SK-N-SH (cell line): ENCODE results near the gene RCOR1. TPM values are rescaled to one million over a fixed set of nuclear protein-coding genes. Genes with fewer than 3 reads are reported as not detected.
A peak's percentile ranks its signal among the peaks of the same experiment; 100 is the strongest.

Experiments
- CTCF ChIA-PET: fragments of 300-600, 350-600 bp; formaldehyde crosslinking; extraction: SDS; loops from one replicate; lab custom pipeline; 2021; lab: Yijun Ruan, JAX
- POLR2A ChIA-PET: fragments of 350-600 bp; sonication (Branson Sonifier 250); formaldehyde crosslinking; extraction: SDS; loops from one replicate; lab custom pipeline; 2020; ENCODE audit warnings: antibody characterized with exemption, inconsistent platforms; lab: Yijun Ruan, JAX
- DNase-seq: peaks from one replicate; pipeline ENCODE4 v3.0.0; 2012
- H2AFZ ChIP-seq: fragments of 200-600 bp; sonication (generic); 2 replicates; pipeline ENCODE4 v1.8.1; 2016; ENCODE audit warnings: antibody characterized with exemption, mild to moderate bottlenecking, low read depth
- H3F3A ChIP-seq: fragments of 200-600 bp; sonication (generic); replicated peaks from 2 replicates; pipeline ENCODE3; 2016; ENCODE audit warnings: antibody characterized with exemption, mild to moderate bottlenecking; ENCODE audit not compliant: insufficient read depth
- H3K27ac ChIP-seq, 2 experiments: fragments of 200-500 bp in 1 of 2; fragments of 200-600 bp in 1 of 2; sonication (Bioruptor generic) in 1 of 2; sonication (generic), shearing (Covaris generic) in 1 of 2; 2 replicates each; pipeline versions ENCODE4 v1.5.1 to v1.6.1; 2014 to 2016; ENCODE audit warnings: low read depth in 2 of 2, inconsistent platforms in 1 of 2, low read length in 1 of 2, mild to moderate bottlenecking in 1 of 2, mixed read lengths in 1 of 2
- H3K27me3 ChIP-seq: fragments of 200-600 bp; sonication (generic), shearing (Covaris generic); 2 replicates; pipeline ENCODE4 v1.6.1; 2016; ENCODE audit warnings: mixed run types; ENCODE audit not compliant: insufficient read depth
- H3K36me3 ChIP-seq, 2 experiments: fragments of 200-500 bp in 1 of 2; fragments of 200-600 bp in 1 of 2; sonication (Bioruptor generic) in 1 of 2; sonication (generic) in 1 of 2; replicated peaks in 1 of 2; 2 replicates each; pipeline versions ENCODE3 to v1.5.1; 2014 to 2016; ENCODE audit warnings: low read length in 1 of 2, mild to moderate bottlenecking in 1 of 2; ENCODE audit not compliant: insufficient read depth in 2 of 2, control insufficient read depth in 1 of 2
- H3K4me1 ChIP-seq, 2 experiments: fragments of 200-500 bp in 1 of 2; fragments of 200-600 bp in 1 of 2; sonication (Bioruptor generic) in 1 of 2; sonication (generic), shearing (Covaris generic) in 1 of 2; 2 replicates each; pipeline versions ENCODE4 v1.5.1 to v1.6.1; 2014 to 2016; ENCODE audit warnings: low read depth in 1 of 2, low read length in 1 of 2, mixed run types in 1 of 2; ENCODE audit not compliant: insufficient read depth in 2 of 2, control insufficient read depth in 1 of 2
- H3K4me2 ChIP-seq: fragments of 200-600 bp; sonication (generic), shearing (Covaris generic); 2 replicates; pipeline ENCODE4 v1.6.1; 2017; ENCODE audit warnings: mixed run types
- H3K4me3 ChIP-seq, 2 experiments: fragments of 200-500 bp in 1 of 2; fragments of 200-600 bp in 1 of 2; sonication (Bioruptor generic) in 1 of 2; sonication (generic), shearing (Covaris generic) in 1 of 2; 2 replicates each; pipeline versions ENCODE4 v1.5.1 to v1.8.1; 2014 to 2016; ENCODE audit warnings: low read depth in 2 of 2, inconsistent platforms in 1 of 2, low read length in 1 of 2, mild to moderate bottlenecking in 1 of 2, mixed read lengths in 1 of 2, moderate library complexity in 1 of 2
- H3K79me2 ChIP-seq: fragments of 200-600 bp; sonication (generic); 2 replicates; pipeline ENCODE4 v1.8.1; 2017; ENCODE audit warnings: mild to moderate bottlenecking; ENCODE audit not compliant: insufficient read depth
- H3K9ac ChIP-seq: fragments of 200-600 bp; sonication (generic); 2 replicates; pipeline ENCODE4 v1.6.1; 2017; ENCODE audit warnings: mixed run types
- H3K9me2 ChIP-seq: fragments of 200-600 bp; sonication (generic); 2 replicates; pipeline ENCODE4 v1.6.1; 2017; ENCODE audit warnings: mixed run types
- H3K9me3 ChIP-seq: fragments of 200-600 bp; sonication (generic); 2 replicates; pipeline ENCODE4 v1.6.1; 2017; ENCODE audit warnings: mixed run types, mild to moderate bottlenecking, moderate library complexity
- H4K20me1 ChIP-seq: fragments of 200-600 bp; sonication (generic); 2 replicates; pipeline ENCODE4 v1.6.1; 2017; ENCODE audit warnings: mild to moderate bottlenecking, mixed run types; ENCODE audit not compliant: insufficient read depth
- EZH2phosphoT487 ChIP-seq: fragments of 200-600 bp; sonication (generic); IDR thresholded peaks from 2 replicates; pipeline ENCODE4 v1.6.1; 2017; ENCODE audit warnings: low read depth, mixed run types, mild to moderate bottlenecking, antibody characterized with exemption, moderate library complexity, borderline replicate concordance
- FOSL2 ChIP-seq: IDR thresholded peaks from 2 replicates; pipeline ENCODE4 v1.4.0; 2012; ENCODE audit warnings: low read depth, mild to moderate bottlenecking, moderate library complexity, borderline replicate concordance
- FOXJ3 ChIP-seq: sonication (generic); formaldehyde crosslinking; IDR thresholded peaks from 2 replicates; pipeline ENCODE4 v1.5.1; 2020; ENCODE audit warnings: mild to moderate bottlenecking, missing genetic modification reagents
- GABPA ChIP-seq: IDR thresholded peaks from 2 replicates; pipeline ENCODE4 v1.4.0; 2012; ENCODE audit warnings: low read depth, mild to moderate bottlenecking
- JUND ChIP-seq: IDR thresholded peaks from 2 replicates; pipeline ENCODE4 v1.4.0; 2012
- MAX ChIP-seq: IDR thresholded peaks from 2 replicates; pipeline ENCODE4 v1.4.0; 2012; ENCODE audit warnings: low read depth
- POLR2AphosphoS5 ChIP-seq: IDR thresholded peaks from 2 replicates; pipeline ENCODE4 v1.6.1; 2012; ENCODE audit warnings: low read depth, low read length
- RAD21 ChIP-seq: IDR thresholded peaks from 2 replicates; pipeline ENCODE4 v1.6.1; 2012; ENCODE audit warnings: mild to moderate bottlenecking, low read length
- SMC3 ChIP-seq: IDR thresholded peaks from 2 replicates; pipeline ENCODE4 v1.6.1; 2012; ENCODE audit warnings: low read depth, low read length, improper control_type of control experiment
- TEAD4 ChIP-seq: IDR thresholded peaks from 2 replicates; pipeline ENCODE4 v1.4.0; 2012; ENCODE audit warnings: mild to moderate bottlenecking, borderline replicate concordance; ENCODE audit not compliant: insufficient read depth
- USF2 ChIP-seq: fragments of 150-350 bp; IDR thresholded peaks from 2 replicates; pipeline ENCODE4 v1.6.1; 2017; ENCODE audit warnings: antibody characterized with exemption, low read length, low read depth, borderline replicate concordance
- YY1 ChIP-seq: IDR thresholded peaks from 2 replicates; pipeline ENCODE4 v1.4.0; 2012; ENCODE audit warnings: low read depth, mild to moderate bottlenecking
- WGBS: methylation state at CpG from one replicate; pipeline ENCODE4 v1.1.6; 2017; ENCODE audit warnings: low lambda C conversion rate; 5-methylcytosine and 5-hydroxymethylcytosine counted together
- polyA plus RNA-seq, 3 experiments: library from polyadenylated mRNA; depleted of rRNA; stranded (reverse); fragments of >200 nt; gene quantifications; 2 replicates each; pipeline ENCODE4 v1.2.3, GENCODE V29; 2012

The RCOR1 gene
- polyA plus RNA-seq, 1 of the 3 experiments (the other 2 are of a cell fraction), result 8.5 TPM

- no peak for TF ChIP-seq MAX
- no peak for TF ChIP-seq YY1
- TF ChIP-seq EZH2phosphoT487, result no peak
- TF ChIP-seq USF2, result no peak
- TF ChIP-seq FOSL2, result no peak
- TF ChIP-seq FOXJ3 (CRISPR knock-in tag), result no peak
- no peak for TF ChIP-seq JUND
- TF ChIP-seq, all 33 proteins: peak for 0
Measured at GRCh38 chr14:102708494-102708893, 116.0 kb downstream of the RCOR1 start (continued).

- no peaks in the 10 kb centered on the region for H4K20me1 ChIP-seq
- H3K36me3 ChIP-seq, result peaks cover 22 to 29% of the 10 kb centered on the region in 2 experiments
- CTCF ChIA-PET, result interaction anchor here (0.6 to 2.3 kb wide), 5 partner anchors 10 to 394 kb away, joined by 3 to 17 read pairs (median 3); no protein-coding TSS in a partner anchor
Measured at GRCh38 chr14:102711207-102711606, 118.8 kb downstream of the RCOR1 start.

GRCh38 chr14:102711946-102712345 lies 119.5 kb downstream of the RCOR1 start:
- Histone ChIP-seq H3K79me2 (no peaks in the 10 kb centered on the region), H4K20me1 (no peaks in the 10 kb centered on the region)
- CTCF ChIA-PET, result interaction anchor here (0.6 to 2.3 kb wide), 7 partner anchors 9 to 393 kb away, joined by 3 to 17 read pairs (median 3); no protein-coding TSS in a partner anchor

More at GRCh38 chr14:102711207-102711606, 118.8 kb downstream of the RCOR1 start:
- H2AFZ ChIP-seq, result no peak overlapping the region
- H3K27me3 ChIP-seq, result no peaks in the 10 kb centered on the region
- POLR2A ChIA-PET, result no interaction called here
- peaks cover 19% of the 10 kb centered on the region for H3F3A ChIP-seq
- H3K4me2 ChIP-seq, result no peak overlapping the region
- H3K27ac ChIP-seq, result no peak overlapping the region
- H3K4me3 ChIP-seq, result no peak overlapping the region
- H3K9ac ChIP-seq, result no peak overlapping the region
- H3K9me3 ChIP-seq, result no peaks in the 10 kb centered on the region
- no peaks in the 10 kb centered on the region for H3K9me2 ChIP-seq
- no peaks in the 10 kb centered on the region for H3K79me2 ChIP-seq
- WGBS, result 85% methylated on average over 2 of the region's 6 CpGs
- DNase-seq, result peak; percentile 44
- TF ChIP-seq GABPA, result no peak
- peak; percentile 12; the same call in 1 of the 2 replicates for TF ChIP-seq SMC3
- TF ChIP-seq FOXJ3 (CRISPR knock-in tag), result no peak
- TF ChIP-seq FOSL2, result no peak
- no peak for TF ChIP-seq USF2
- TF ChIP-seq RAD21, result peak; percentile 31; the same call in 1 of the 2 replicates
- no peaks in the 10 kb centered on the region; a peak in 1 of 4 replicates for H3K4me1 ChIP-seq

More at GRCh38 chr14:102711946-102712345, 119.5 kb downstream of the RCOR1 start:
- no peak for TF ChIP-seq EZH2phosphoT487
- TF ChIP-seq SMC3, result no peak
- TF ChIP-seq FOSL2, result no peak
- TF ChIP-seq POLR2AphosphoS5, result no peak
- no peak for TF ChIP-seq TEAD4
- H2AFZ ChIP-seq, result no peak overlapping the region
- no peak overlapping the region for H3K4me2 ChIP-seq
- 93% methylated on average over 3 of the region's 3 CpGs for WGBS
- no peaks in the 10 kb centered on the region for H3K9me2 ChIP-seq
- POLR2A ChIA-PET, result no interaction called here
- H3K27ac ChIP-seq, result no peak overlapping the region
- peaks cover 23% of the 10 kb centered on the region for H3F3A ChIP-seq
- no peak for DNase-seq
- H3K27me3 ChIP-seq, result no peaks in the 10 kb centered on the region
- no peaks in the 10 kb centered on the region for H3K9me3 ChIP-seq
- no peaks in the 10 kb centered on the region; a peak in 1 of 4 replicates for H3K4me1 ChIP-seq
- peaks cover 25 to 32% of the 10 kb centered on the region in 2 experiments for H3K36me3 ChIP-seq
- no peak overlapping the region for H3K4me3 ChIP-seq
- no peak overlapping the region for H3K9ac ChIP-seq
